WTC11 (cell line): ENCODE data around the gene MLYCD. TPM values are rescaled to one million over a fixed set of nuclear protein-coding genes. Genes with fewer than 3 reads are reported as not detected.

Experiments used
- ATAC-seq: fragments of 200-7000 bp; cut with Tn5 transposase; 2 replicates; pipeline ENCODE4 v1.10.0; 2021; ENCODE audit warnings: mild to moderate bottlenecking, moderate library complexity
- CTCF ChIA-PET: fragments of 300-600 bp; sonication (Branson Sonifier 250); formaldehyde crosslinking; loops from one replicate; lab custom pipeline; 2021; ENCODE audit warnings: antibody characterized with exemption; lab: Charles Lee
- POLR2A ChIA-PET: fragments of 350-600 bp; sonication (Branson Sonifier 250); formaldehyde crosslinking; loops from one replicate; lab custom pipeline; 2021; ENCODE audit warnings: antibody characterized with exemption; lab: Charles Lee
- DNase-seq: peaks from one replicate; pipeline ENCODE4 v3.0.0; 2021; ENCODE audit warnings: low spot score
- H3K27ac Mint-ChIP-seq: 2 replicates; pipeline ENCODE4 v1.8.0; 2021; ENCODE audit warnings: mixed read lengths
- H3K27me3 Mint-ChIP-seq: 2 replicates; pipeline ENCODE4 v1.8.0; 2021; ENCODE audit warnings: low read depth, mild to moderate bottlenecking, moderate library complexity, mixed read lengths
- H3K36me3 Mint-ChIP-seq: 2 replicates; pipeline ENCODE4 v1.8.0; 2021; ENCODE audit warnings: mixed read lengths
- H3K4me1 Mint-ChIP-seq: 2 replicates; pipeline ENCODE4 v1.8.0; 2022; ENCODE audit warnings: mixed read lengths
- H3K4me3 Mint-ChIP-seq: 2 replicates; pipeline ENCODE4 v1.8.0; 2021; ENCODE audit warnings: mild to moderate bottlenecking, moderate library complexity, mixed read lengths
- H3K9me3 Mint-ChIP-seq: 2 replicates; pipeline ENCODE4 v1.8.0; 2021; ENCODE audit warnings: mixed read lengths
- FOXJ3 ChIP-seq: sonication (generic); formaldehyde crosslinking; IDR thresholded peaks from 2 replicates; pipeline ENCODE4 v1.9.0; 2021; ENCODE audit warnings: missing genetic modification reagents, mild to moderate bottlenecking, borderline replicate concordance
- FOXK1 ChIP-seq: sonication (generic); formaldehyde crosslinking; IDR thresholded peaks from 2 replicates; pipeline ENCODE4 v1.8.0; 2022; ENCODE audit warnings: mild to moderate bottlenecking, moderate library complexity, missing genetic modification reagents
- GRHL2 ChIP-seq: fragments of 250-450 bp; sonication (Bioruptor Pico); IDR thresholded peaks from 2 replicates; pipeline ENCODE4 v1.8.0; 2022; ENCODE audit warnings: mild to moderate bottlenecking, moderate library complexity; ENCODE audit not compliant: insufficient replicate concordance, severe bottlenecking
- GTF2I ChIP-seq: fragments of 250-450 bp; sonication (Bioruptor Pico); conservative IDR thresholded peaks from 2 replicates; pipeline ENCODE4 v1.4.0; 2021; ENCODE audit warnings: mild to moderate bottlenecking
- JAZF1 ChIP-seq: fragments of 250-450 bp; sonication (Bioruptor Pico); IDR thresholded peaks from 2 replicates; pipeline ENCODE4 v1.9.0; 2021; ENCODE audit warnings: moderate library complexity, mild to moderate bottlenecking, inconsistent platforms
- MAX ChIP-seq: sonication (generic); formaldehyde crosslinking; IDR thresholded peaks from 2 replicates; pipeline ENCODE4 v1.8.0; 2022; ENCODE audit warnings: mild to moderate bottlenecking, missing genetic modification reagents
- NFE2L1 ChIP-seq: sonication (generic); formaldehyde crosslinking; IDR thresholded peaks from 2 replicates; pipeline ENCODE4 v1.8.1; 2023; ENCODE audit warnings: missing genetic modification reagents
- NR1H2 ChIP-seq: sonication (generic); formaldehyde crosslinking; IDR thresholded peaks from 2 replicates; pipeline ENCODE4 v1.9.0; 2021; ENCODE audit warnings: mild to moderate bottlenecking, moderate library complexity, missing genetic modification reagents
- NR3C1 ChIP-seq: sonication (generic); formaldehyde crosslinking; conservative IDR thresholded peaks from 2 replicates; pipeline ENCODE4 v1.8.1; 2023; ENCODE audit warnings: low read depth, mild to moderate bottlenecking, missing genetic modification reagents
- OVOL2 ChIP-seq: fragments of 250-450 bp; sonication (Bioruptor Pico); IDR thresholded peaks from 2 replicates; pipeline ENCODE4 v1.9.0; 2021; ENCODE audit warnings: mild to moderate bottlenecking, borderline replicate concordance
- RELA ChIP-seq: sonication (generic); formaldehyde crosslinking; IDR thresholded peaks from 2 replicates; pipeline ENCODE4 v1.8.1; 2022; ENCODE audit warnings: missing genetic modification reagents, mild to moderate bottlenecking, borderline replicate concordance
- USF1 ChIP-seq: sonication (generic); formaldehyde crosslinking; IDR thresholded peaks from 2 replicates; pipeline ENCODE4 v1.8.0; 2022; ENCODE audit warnings: mild to moderate bottlenecking, missing genetic modification reagents
- total RNA-seq: library from RNA; stranded (reverse); gene quantifications from 3 replicates; pipeline ENCODE4 v1.2.3, GENCODE V29; 2021
- TF ChIP-seq, protein P1 (sequence below): sonication (generic); formaldehyde crosslinking; IDR thresholded peaks from 2 replicates; pipeline ENCODE4 v1.8.1; 2023; ENCODE audit warnings: mild to moderate bottlenecking, moderate library complexity, missing genetic modification reagents
- TF ChIP-seq, protein P2 (sequence below): fragments of 250-450 bp; sonication (Bioruptor Pico); IDR thresholded peaks from 2 replicates; pipeline ENCODE4 v1.9.0; 2021; ENCODE audit warnings: mild to moderate bottlenecking, borderline replicate concordance
- TF ChIP-seq, protein P3 (sequence below): sonication (generic); formaldehyde crosslinking; conservative IDR thresholded peaks from 2 replicates; pipeline ENCODE4 v1.8.1; 2022; ENCODE audit warnings: mild to moderate bottlenecking, missing genetic modification reagents
- TF ChIP-seq, protein P4 (sequence below): fragments of 250-450 bp; sonication (Bioruptor Pico); IDR thresholded peaks from 2 replicates; pipeline ENCODE4 v1.9.0; 2021; ENCODE audit warnings: mild to moderate bottlenecking

The MLYCD gene
- total RNA-seq, 1 experiment from 2014 or later, result 6.3 TPM

GRCh38 chr16:83853834-83854233 lies 45.1 kb upstream of the MLYCD start:
- Mint-ChIP-seq H3K27ac (no peak overlapping the region), H3K27me3 (no peaks in the 10 kb centered on the region; the same call in 1 of the 2 replicates), H3K4me1 (peaks cover 44% of the 10 kb centered on the region), H3K36me3 (no peaks in the 10 kb centered on the region), H3K4me3 (no peak overlapping the region), H3K9me3 (0 out of 2 replicates have a peak, but pooled peaks cover 3% of the 10 kb centered on the region)
- no peak for TF ChIP-seq NR3C1 (CRISPR knock-in tag)
- TF ChIP-seq, protein P1, sequence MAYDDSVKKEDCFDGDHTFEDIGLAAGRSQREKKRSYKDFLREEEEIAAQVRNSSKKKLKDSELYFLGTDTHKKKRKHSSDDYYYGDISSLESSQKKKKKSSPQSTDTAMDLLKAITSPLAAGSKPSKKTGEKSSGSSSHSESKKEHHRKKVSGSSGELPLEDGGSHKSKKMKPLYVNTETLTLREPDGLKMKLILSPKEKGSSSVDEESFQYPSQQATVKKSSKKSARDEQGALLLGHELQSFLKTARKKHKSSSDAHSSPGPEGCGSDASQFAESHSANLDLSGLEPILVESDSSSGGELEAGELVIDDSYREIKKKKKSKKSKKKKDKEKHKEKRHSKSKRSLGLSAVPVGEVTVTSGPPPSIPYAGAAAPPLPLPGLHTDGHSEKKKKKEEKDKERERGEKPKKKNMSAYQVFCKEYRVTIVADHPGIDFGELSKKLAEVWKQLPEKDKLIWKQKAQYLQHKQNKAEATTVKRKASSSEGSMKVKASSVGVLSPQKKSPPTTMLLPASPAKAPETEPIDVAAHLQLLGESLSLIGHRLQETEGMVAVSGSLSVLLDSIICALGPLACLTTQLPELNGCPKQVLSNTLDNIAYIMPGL (CRISPR knock-in tag), result no peak
- no peak for TF ChIP-seq OVOL2 (CRISPR knock-in tag)
- no peak for TF ChIP-seq MAX (CRISPR knock-in tag)
- TF ChIP-seq USF1 (CRISPR knock-in tag), result no peak
- TF ChIP-seq GTF2I (CRISPR knock-in tag), result no peak
- TF ChIP-seq RELA (CRISPR knock-in tag), result no peak
- TF ChIP-seq, protein P2, sequence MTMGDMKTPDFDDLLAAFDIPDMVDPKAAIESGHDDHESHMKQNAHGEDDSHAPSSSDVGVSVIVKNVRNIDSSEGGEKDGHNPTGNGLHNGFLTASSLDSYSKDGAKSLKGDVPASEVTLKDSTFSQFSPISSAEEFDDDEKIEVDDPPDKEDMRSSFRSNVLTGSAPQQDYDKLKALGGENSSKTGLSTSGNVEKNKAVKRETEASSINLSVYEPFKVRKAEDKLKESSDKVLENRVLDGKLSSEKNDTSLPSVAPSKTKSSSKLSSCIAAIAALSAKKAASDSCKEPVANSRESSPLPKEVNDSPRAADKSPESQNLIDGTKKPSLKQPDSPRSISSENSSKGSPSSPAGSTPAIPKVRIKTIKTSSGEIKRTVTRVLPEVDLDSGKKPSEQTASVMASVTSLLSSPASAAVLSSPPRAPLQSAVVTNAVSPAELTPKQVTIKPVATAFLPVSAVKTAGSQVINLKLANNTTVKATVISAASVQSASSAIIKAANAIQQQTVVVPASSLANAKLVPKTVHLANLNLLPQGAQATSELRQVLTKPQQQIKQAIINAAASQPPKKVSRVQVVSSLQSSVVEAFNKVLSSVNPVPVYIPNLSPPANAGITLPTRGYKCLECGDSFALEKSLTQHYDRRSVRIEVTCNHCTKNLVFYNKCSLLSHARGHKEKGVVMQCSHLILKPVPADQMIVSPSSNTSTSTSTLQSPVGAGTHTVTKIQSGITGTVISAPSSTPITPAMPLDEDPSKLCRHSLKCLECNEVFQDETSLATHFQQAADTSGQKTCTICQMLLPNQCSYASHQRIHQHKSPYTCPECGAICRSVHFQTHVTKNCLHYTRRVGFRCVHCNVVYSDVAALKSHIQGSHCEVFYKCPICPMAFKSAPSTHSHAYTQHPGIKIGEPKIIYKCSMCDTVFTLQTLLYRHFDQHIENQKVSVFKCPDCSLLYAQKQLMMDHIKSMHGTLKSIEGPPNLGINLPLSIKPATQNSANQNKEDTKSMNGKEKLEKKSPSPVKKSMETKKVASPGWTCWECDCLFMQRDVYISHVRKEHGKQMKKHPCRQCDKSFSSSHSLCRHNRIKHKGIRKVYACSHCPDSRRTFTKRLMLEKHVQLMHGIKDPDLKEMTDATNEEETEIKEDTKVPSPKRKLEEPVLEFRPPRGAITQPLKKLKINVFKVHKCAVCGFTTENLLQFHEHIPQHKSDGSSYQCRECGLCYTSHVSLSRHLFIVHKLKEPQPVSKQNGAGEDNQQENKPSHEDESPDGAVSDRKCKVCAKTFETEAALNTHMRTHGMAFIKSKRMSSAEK, result no peak
- no peak for TF ChIP-seq FOXJ3 (CRISPR knock-in tag)
- TF ChIP-seq GRHL2, result no peak
- ATAC-seq (no peak), DNase-seq (no peak)
- POLR2A ChIA-PET, result no interaction called here
- CTCF ChIA-PET, result no interaction called here

DNA sequence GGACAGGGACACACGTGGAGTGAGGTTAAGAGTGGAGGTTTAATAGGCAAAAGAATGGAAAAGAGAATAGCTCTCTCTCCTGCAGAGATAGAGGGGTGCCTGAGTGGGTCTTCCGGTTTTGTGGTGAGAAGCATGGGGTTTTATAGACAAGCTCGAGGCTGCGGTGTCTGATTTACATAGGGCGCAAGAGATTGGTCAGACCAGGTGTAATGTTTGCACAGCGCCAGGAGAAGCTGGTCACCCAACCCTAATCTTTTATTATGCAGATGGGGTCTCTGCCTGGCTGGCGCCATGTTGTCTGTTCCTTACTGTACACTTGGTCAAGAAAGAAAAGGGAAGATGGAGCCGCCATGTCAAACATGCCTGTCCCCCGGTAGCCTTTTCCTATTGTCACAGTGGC lies 44.5 kb upstream of the MLYCD start:
- POLR2A ChIA-PET, result no interaction called here
- DNase-seq (no peak), ATAC-seq (no peak)
- H3K27me3 Mint-ChIP-seq, result no peaks in the 10 kb centered on the region; the same call in 1 of the 2 replicates
- H3K4me3 Mint-ChIP-seq, result no peak overlapping the region
- H3K27ac Mint-ChIP-seq, result no peak overlapping the region
- H3K36me3 Mint-ChIP-seq, result no peaks in the 10 kb centered on the region
- TF ChIP-seq NR1H2 (no peak), FOXK1 (CRISPR knock-in tag) (no peak), JAZF1 (CRISPR knock-in tag) (no peak), NFE2L1 (CRISPR knock-in tag) (no peak)
- TF ChIP-seq, protein P3, sequence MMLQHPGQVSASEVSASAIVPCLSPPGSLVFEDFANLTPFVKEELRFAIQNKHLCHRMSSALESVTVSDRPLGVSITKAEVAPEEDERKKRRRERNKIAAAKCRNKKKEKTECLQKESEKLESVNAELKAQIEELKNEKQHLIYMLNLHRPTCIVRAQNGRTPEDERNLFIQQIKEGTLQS, result no peak
- TF ChIP-seq, protein P4, sequence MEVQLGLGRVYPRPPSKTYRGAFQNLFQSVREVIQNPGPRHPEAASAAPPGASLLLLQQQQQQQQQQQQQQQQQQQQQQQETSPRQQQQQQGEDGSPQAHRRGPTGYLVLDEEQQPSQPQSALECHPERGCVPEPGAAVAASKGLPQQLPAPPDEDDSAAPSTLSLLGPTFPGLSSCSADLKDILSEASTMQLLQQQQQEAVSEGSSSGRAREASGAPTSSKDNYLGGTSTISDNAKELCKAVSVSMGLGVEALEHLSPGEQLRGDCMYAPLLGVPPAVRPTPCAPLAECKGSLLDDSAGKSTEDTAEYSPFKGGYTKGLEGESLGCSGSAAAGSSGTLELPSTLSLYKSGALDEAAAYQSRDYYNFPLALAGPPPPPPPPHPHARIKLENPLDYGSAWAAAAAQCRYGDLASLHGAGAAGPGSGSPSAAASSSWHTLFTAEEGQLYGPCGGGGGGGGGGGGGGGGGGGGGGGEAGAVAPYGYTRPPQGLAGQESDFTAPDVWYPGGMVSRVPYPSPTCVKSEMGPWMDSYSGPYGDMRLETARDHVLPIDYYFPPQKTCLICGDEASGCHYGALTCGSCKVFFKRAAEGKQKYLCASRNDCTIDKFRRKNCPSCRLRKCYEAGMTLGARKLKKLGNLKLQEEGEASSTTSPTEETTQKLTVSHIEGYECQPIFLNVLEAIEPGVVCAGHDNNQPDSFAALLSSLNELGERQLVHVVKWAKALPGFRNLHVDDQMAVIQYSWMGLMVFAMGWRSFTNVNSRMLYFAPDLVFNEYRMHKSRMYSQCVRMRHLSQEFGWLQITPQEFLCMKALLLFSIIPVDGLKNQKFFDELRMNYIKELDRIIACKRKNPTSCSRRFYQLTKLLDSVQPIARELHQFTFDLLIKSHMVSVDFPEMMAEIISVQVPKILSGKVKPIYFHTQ (CRISPR knock-in tag), result no peak
- TF ChIP-seq, protein P2, result no peak
- 0 out of 2 replicates have a peak, but pooled peaks cover 3% of the 10 kb centered on the region for H3K9me3 Mint-ChIP-seq
- CTCF ChIA-PET, result no interaction called here
- peaks cover 44% of the 10 kb centered on the region for H3K4me1 Mint-ChIP-seq
